HepG2 (cell line): ENCODE results near the gene MSANTD2. TPM values are rescaled to one million over a fixed set of nuclear protein-coding genes. Genes with fewer than 3 reads are reported as not detected.

Experiments used
- CBFB ChIP-seq: sonication (generic); formaldehyde crosslinking; IDR thresholded peaks from 2 replicates; pipeline ENCODE4 v1.4.0; 2020; ENCODE audit warnings: missing genetic modification reagents
- ESRRA ChIP-seq: sonication (generic); formaldehyde crosslinking; IDR thresholded peaks from 2 replicates; pipeline ENCODE4 v1.5.1; 2020; ENCODE audit warnings: mild to moderate bottlenecking, low read depth, missing genetic modification reagents
- GATA4 ChIP-seq: sonication (generic); IDR thresholded peaks from 2 replicates; pipeline ENCODE4 v1.6.1; 2016; ENCODE audit warnings: antibody characterized with exemption, low read depth, borderline replicate concordance
- KDM3A ChIP-seq: IDR thresholded peaks from 2 replicates; pipeline ENCODE4 v1.6.1; 2018; ENCODE audit warnings: low read depth, missing compliant biosample characterization
- MAZ ChIP-seq, 2 experiments: sonication (generic) in 1 of 2; formaldehyde crosslinking in 1 of 2; IDR thresholded peaks; 2 replicates each; pipeline versions ENCODE4 v1.5.0 to v1.6.1; 2012 to 2020; ENCODE audit warnings: low read depth in 2 of 2, mild to moderate bottlenecking in 2 of 2, borderline replicate concordance in 1 of 2, improper control_type of control experiment in 1 of 2, low read length in 1 of 2, missing genetic modification reagents in 1 of 2, moderate library complexity in 1 of 2
- NFE2 ChIP-seq: sonication (generic); formaldehyde crosslinking; IDR thresholded peaks from 2 replicates; pipeline ENCODE4 v1.4.0; 2020; ENCODE audit warnings: missing genetic modification reagents
- POLR2AphosphoS5 ChIP-seq: IDR thresholded peaks from 2 replicates; pipeline ENCODE4 v1.6.1; 2012; ENCODE audit warnings: low read depth, low read length
- PRDM10 ChIP-seq: sonication (generic); formaldehyde crosslinking; IDR thresholded peaks from 2 replicates; pipeline ENCODE4 v1.4.0; 2020; ENCODE audit warnings: low read depth, missing genetic modification reagents
- SNAPC4 ChIP-seq: sonication (generic); formaldehyde crosslinking; IDR thresholded peaks from 2 replicates; pipeline ENCODE4 v1.4.0; 2020; ENCODE audit warnings: mild to moderate bottlenecking, missing genetic modification reagents
- SOX6 ChIP-seq, 2 experiments: fragments of 450-650 bp in 1 of 2; sonication (generic) in 1 of 2; formaldehyde crosslinking in 1 of 2; IDR thresholded peaks; 2 replicates each; pipeline versions ENCODE4 v1.4.0 to v1.6.1; 2017 to 2020; ENCODE audit warnings: antibody characterized with exemption in 1 of 2, mild to moderate bottlenecking in 1 of 2, missing genetic modification reagents in 1 of 2
- TCF7 ChIP-seq: sonication (generic); IDR thresholded peaks from 2 replicates; pipeline ENCODE4 v1.6.1; 2016; ENCODE audit warnings: antibody characterized with exemption, low read depth
- TERF1 ChIP-seq: sonication (generic); formaldehyde crosslinking; IDR thresholded peaks from 2 replicates; pipeline ENCODE4 v1.8.0; 2022; ENCODE audit warnings: mild to moderate bottlenecking, missing genetic modification reagents, moderate library complexity
- TFAP4 ChIP-seq: sonication (generic); IDR thresholded peaks from 2 replicates; pipeline ENCODE4 v1.6.1; 2016; ENCODE audit warnings: low read depth, borderline replicate concordance
- XBP1 ChIP-seq: sonication (generic); formaldehyde crosslinking; IDR thresholded peaks from 2 replicates; pipeline ENCODE4 v1.5.0; 2020; ENCODE audit warnings: missing genetic modification reagents
- ZFP36L1 ChIP-seq: sonication (generic); formaldehyde crosslinking; IDR thresholded peaks from 2 replicates; pipeline ENCODE4 v1.8.0; 2022; ENCODE audit warnings: mild to moderate bottlenecking, missing genetic modification reagents, moderate library complexity
- ZNF263 ChIP-seq: sonication (generic); formaldehyde crosslinking; IDR thresholded peaks from 2 replicates; pipeline ENCODE4 v1.4.0; 2020; ENCODE audit warnings: missing genetic modification reagents
- ZNF431 ChIP-seq: sonication (generic); formaldehyde crosslinking; IDR thresholded peaks from 2 replicates; pipeline ENCODE4 v1.9.0; 2022; ENCODE audit warnings: missing genetic modification reagents, low read depth, mild to moderate bottlenecking, borderline replicate concordance
- polyA plus RNA-seq, 8 experiments: library from polyadenylated mRNA; depleted of rRNA in 3 of 8; stranded (reverse) in 7 of 8; unstranded in 1 of 8; fragments of >200 nt; fragmentation: Illumina TruSeq in 4 of 8; extraction: Trizol in 4 of 8; gene quantifications; 2 replicates each; pipeline versions ENCODE4 v1.2.1 to v1.2.3, GENCODE V29; 2011 to 2016; ENCODE audit warnings: low read depth in 4 of 8, missing spikeins in 1 of 8, mixed read lengths in 1 of 8; ENCODE audit not compliant: insufficient read depth in 1 of 8
- total RNA-seq, 5 experiments: library from RNA; depleted of rRNA; stranded (reverse); fragments of >200 nt; fragmentation: Illumina TruSeq; extraction: Trizol; gene quantifications; 2 replicates each; pipeline ENCODE4 v1.2.3, GENCODE V29; 2016; ENCODE audit warnings: low read depth in 1 of 5

The MSANTD2 gene
- total and polyA plus RNA-seq, 2 of the 13 experiments (the other 11 are each of a cell fraction or from before 2014, with no cell fraction given) = 8.7 to 10.1 TPM

GRCh38 chr11:124800226-124800929 is at the start of gene MSANTD2 (continued):
- 0 out of 2 replicates have a peak, but pooled peaks have one; percentile 32 for TF ChIP-seq SNAPC4
- no peak for TF ChIP-seq XBP1
- peak; percentile 82 for TF ChIP-seq MAZ (IDR thresholded peaks at IDR 0.05; ENCODE audit: borderline replicate concordance, low read depth, low read length)
- peak; percentile 83 for TF ChIP-seq MAZ (CRISPR knock-in tag; IDR thresholded peaks at IDR 0.05; ENCODE audit: low read depth)
- TF ChIP-seq GATA4 = peak; percentile 67; the same call in 1 of the 2 replicates
- TF ChIP-seq TFAP4 = no peak
- no peak for TF ChIP-seq TCF7
- TF ChIP-seq PRDM10 = 0 out of 2 replicates have a peak, but pooled peaks have one; percentile 2
- peak; percentile 65 for TF ChIP-seq ZNF263 (CRISPR knock-in tag)
- TF ChIP-seq ESRRA (CRISPR knock-in tag) = peak; percentile 47; the same call in 1 of the 2 replicates
- TF ChIP-seq ZNF431 (CRISPR knock-in tag) = peak; percentile 82; the same call in 1 of the 2 replicates
- peak; percentile 85 for TF ChIP-seq POLR2AphosphoS5
- TF ChIP-seq NFE2 = no peak
- 0 out of 2 replicates have a peak, but pooled peaks have one; percentile 74 for TF ChIP-seq CBFB (CRISPR knock-in tag)
- no peak for TF ChIP-seq SOX6 (IDR thresholded peaks at IDR 0.05)
- peak; percentile 68 for TF ChIP-seq SOX6 (CRISPR knock-in tag; IDR thresholded peaks at IDR 0.05)
- peak; percentile 52; the same call in 1 of the 2 replicates for TF ChIP-seq ZFP36L1 (CRISPR knock-in tag)
- peak; percentile 49; the same call in 1 of the 2 replicates for TF ChIP-seq KDM3A
- TF ChIP-seq TERF1 (CRISPR knock-in tag) = peak; percentile 66; the same call in 1 of the 2 replicates
